SW480 (cell line): ENCODE data around the gene SLC50A1.
A peak's percentile ranks its signal among the peaks of the same experiment; 100 is the strongest.

Experiments used
- DNase-seq: peaks from one replicate; pipeline ENCODE4 v3.0.0-alpha.2; 2016; ENCODE audit warnings: low spot score

Gene SLC50A1

GRCh38 chr1:155170806-155171205, 35.2 kb downstream of the SLC50A1 start:
- no peak for DNase-seq

GRCh38 chr1:155171836-155172731, 36.4 kb downstream of the SLC50A1 start:
- DNase-seq, result no peak

DNA sequence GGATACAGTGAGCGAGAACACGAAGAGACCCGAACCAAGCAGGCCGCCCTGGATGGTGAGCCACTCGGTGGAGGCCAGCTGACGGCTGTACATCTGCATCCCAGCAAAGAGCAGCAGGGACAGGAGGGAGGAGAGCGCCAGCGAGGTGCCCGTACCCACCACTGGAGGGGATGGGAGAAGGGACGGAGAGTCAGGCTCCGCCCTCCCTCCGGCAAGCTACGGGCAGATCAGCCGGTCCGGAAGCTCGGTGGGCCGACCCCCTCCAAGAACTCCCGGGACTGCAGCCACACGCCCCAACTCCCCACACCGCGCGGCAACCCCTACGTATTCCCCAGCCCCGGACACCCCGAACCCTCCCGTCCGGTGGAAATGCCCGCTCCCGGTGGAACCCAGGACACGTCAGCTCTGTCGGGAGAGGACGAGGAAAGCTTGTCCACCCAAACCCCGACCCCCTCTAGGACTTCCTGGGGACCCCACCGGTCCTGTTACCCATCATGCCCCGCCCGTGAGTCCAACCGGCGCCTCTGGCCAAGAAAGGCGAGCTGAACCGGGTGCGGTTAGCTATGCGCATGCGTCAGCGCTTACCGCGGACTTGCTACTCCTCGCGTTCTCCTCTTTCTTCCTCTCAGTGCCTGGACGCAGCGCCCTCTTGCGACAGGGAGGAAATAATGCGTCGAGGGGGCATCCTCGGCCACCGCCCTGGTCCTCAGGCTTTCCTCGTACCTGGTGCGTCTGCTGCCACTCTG, 37.3 kb downstream of the SLC50A1 start, which contains the start of gene KRTCAP2:
Gene KRTCAP2, minus strand, starts transcription at position 573 of the 746 bp plus-strand sequence. Its CDS starts 80 bp downstream, at position 493.
- peak; percentile 94 for DNase-seq

DNA sequence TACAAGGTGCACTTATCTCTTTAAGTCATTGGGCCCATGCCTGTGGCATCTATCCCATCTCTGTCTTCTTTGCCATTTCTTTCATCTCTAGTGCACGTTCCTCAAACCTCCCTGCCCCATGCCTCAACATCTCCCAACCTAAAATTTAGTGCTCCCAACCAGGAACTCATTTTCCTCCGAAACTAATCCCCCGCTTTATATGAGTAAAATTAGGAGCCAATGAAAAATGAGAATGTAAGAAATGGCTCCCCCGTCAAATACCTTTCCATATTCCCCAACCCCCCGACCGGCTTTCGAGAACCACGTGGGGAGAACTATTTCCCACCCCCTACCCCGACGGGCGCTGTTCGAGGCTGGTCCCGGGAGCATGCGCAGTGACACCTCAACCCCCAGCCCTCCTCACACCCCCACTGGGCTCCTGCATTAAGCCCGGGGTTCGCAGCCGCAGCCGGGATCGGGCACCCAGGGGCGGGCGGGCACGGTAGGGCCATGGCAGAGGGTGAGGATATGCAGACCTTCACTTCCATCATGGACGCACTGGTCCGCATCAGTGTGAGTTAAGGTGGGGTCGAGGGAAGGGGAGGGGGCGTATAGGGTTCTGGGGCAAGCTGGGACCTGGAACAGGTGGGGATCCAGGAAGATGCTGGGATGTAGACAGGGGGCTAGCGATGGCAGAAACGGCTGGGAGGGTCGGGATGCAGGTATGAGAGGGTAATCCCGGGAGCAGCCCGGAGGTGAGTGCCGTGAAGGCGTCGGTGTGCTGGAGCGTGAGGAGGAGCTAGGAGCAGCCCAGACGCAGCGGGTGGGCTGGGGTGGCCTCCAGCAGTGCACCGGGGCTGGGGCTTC, 38.0 kb downstream of the SLC50A1 start, which contains the start of gene TRIM46:
Gene TRIM46, plus strand, starts transcription at position 372 of the 846 bp plus-strand sequence. Its CDS starts 118 bp downstream, at position 490.
- DNase-seq, result no peak

GRCh38 chr1:155174324-155175280, 39.0 kb downstream of the SLC50A1 start:
- DNase-seq, result no peak

DNA sequence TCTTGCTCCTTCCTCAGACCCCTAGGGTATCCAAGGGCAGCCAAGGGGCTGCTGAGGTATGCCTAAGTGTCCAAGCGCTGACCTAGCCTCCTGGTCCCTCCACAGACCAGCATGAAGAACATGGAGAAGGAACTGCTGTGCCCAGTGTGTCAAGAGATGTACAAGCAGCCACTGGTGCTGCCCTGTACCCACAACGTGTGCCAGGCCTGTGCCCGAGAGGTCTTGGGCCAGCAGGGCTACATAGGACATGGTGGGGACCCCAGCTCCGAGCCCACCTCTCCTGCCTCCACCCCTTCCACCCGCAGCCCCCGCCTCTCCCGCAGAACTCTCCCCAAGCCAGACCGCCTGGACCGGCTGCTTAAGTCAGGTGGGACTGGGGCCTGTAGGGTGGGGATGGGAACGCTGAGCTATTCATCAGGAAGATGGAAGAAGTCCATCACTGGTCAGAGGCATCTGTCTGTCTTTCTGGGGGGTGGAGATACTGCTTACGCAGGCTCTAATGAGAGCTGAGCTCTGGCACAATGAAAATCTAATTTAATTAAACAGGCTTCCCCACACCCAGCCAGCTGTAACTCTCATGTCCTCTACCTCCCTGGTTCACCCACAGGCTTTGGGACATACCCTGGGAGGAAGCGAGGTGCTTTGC, 39.8 kb downstream of the SLC50A1 start:
- DNase-seq, result no peak

- DNase-seq, result no peak
Observed at GRCh38 chr1:155175927-155176371, 40.3 kb downstream of the SLC50A1 start.

DNA sequence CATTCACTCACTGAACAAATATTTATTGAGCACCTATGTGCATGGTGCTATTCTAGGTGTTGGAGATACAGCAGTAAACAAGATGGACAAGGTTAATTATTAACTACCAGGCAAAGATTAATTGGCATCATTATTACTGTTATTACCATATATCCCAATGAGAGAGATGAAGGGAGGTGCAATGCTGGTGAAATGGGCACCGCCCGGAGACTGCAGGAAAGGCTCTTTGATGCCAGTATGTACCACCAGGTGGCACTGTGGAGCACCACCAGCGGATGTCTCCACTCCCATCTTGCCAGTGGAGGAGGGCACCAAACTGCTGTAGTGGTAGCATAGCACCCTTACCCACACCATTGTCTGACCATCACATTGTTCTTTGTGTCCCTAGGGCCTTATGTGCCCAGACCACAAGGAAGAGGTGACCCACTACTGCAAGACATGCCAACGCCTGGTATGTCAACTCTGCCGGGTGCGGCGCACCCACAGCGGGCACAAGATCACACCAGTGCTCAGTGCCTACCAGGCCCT, 41.0 kb downstream of the SLC50A1 start:
- peak; percentile 72 for DNase-seq

DNA sequence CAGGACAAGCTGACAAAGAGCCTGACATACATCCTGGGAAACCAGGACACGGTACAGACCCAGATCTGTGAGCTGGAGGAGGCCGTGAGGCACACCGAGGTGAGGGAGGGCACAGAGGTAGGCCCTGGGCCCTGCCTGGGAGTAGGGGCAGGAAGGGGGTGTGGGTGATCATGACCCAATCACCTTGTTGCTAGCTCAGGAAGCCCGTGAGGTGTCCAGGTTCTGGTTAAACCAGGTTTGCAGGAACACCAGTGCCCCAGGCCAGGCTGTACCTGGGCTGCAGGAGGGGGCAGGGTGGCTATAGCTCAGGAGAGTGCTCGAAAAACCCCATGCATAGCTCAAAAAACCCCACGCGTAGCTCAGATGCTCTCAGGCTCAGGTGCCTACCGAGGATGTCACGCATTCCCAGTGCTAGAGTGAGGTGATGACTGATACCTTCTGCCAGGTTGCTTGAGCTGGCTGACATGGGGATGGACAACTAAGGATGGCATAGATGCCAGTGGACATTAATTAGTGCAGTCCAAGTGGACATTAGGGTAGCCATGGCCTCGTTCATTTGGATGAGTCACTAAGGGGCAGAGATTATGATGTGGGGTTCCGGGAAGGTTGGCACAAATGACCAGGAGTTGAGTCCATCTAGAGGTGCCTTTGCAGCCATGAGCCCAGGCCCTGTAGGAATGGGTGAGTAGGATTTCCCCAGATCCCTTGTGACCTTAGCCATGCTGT, 41.7 kb downstream of the SLC50A1 start:
- no peak for DNase-seq

GRCh38 chr1:155177918-155178281, 42.2 kb downstream of the SLC50A1 start:
- DNase-seq, result no peak

GRCh38 chr1:155178441-155179111, 42.9 kb downstream of the SLC50A1 start:
- DNase-seq, result no peak

DNA sequence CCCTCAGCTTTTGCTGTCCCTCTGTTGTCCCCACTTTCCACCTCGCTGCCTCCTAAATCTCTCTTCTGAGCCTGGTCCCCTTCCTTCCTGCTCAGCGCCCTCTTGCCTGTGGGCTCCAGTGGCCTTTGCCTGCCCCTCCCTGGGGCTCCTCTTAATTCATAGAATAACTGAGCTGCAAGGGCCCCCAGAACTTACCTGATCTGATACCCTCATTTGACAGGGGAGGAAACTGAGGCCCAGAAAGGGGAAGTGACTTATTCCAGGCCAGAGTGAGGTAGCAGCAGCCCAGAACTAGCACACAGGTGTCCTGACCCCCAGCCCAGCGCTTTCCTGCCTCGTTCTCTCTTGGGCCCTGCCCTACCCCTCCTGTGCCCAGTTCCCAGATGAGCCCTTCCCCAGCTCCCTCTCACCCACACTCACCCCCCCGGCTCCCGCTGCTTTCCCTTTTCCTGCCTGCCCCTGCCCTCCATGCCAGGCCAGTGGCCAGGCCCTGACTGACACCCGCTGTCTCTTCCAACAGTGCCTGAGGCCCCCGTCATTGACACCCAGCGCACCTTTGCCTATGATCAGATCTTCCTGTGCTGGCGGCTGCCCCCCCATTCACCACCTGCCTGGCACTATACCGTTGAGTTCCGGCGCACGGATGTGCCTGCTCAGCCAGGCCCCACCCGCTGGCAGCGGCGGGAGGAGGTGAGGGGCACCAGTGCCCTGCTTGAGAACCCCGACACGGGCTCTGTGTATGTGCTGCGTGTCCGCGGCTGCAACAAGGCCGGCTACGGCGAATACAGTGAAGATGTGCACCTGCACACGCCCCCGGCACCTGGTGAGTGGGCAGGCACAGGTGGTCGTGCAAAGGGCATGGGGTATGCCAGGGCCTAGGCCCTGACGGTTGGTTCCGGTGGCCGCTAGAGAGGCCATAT, 43.7 kb downstream of the SLC50A1 start:
- no peak for DNase-seq

- no peak for DNase-seq
Observed at GRCh38 chr1:155181371-155182051, 45.9 kb downstream of the SLC50A1 start.

- no peak for DNase-seq
Observed at GRCh38 chr1:155182052-155182550, 46.4 kb downstream of the SLC50A1 start.

DNA sequence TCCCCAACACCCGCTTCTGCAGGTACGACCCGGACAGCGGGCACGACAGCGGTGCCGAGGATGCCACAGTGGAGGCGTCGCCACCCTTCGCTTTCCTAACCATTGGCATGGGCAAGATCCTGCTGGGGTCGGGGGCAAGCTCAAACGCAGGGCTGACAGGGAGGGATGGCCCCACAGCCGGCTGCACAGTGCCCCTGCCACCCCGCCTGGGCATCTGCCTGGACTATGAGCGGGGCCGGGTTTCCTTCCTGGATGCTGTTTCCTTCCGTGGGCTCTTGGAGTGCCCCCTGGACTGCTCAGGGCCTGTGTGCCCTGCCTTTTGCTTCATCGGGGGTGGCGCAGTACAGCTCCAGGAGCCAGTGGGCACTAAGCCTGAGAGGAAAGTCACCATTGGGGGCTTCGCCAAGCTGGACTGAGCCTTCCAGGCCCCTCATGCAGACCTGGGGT, 48.1 kb downstream of the SLC50A1 start:
- no peak for DNase-seq

- no peak for DNase-seq
Observed at GRCh38 chr1:155184351-155184811, 48.7 kb downstream of the SLC50A1 start.
